ENCODE measurements around the gene CDCA8. TPM values are rescaled to one million over a fixed set of nuclear protein-coding genes. Genes with fewer than 3 reads are reported as not detected.

Gene CDCA8
- total RNA-seq, 4 donors from 2014 or later, result 0.18 to 5.9 TPM; not detected in 2

GRCh38 chr1:37672136-37672870 is 20.0 kb upstream of the CDCA8 start:
- peaks cover 12 to 16% of the 10 kb centered on the region in 2 donors for H3K4me1 ChIP-seq
- no peaks in the 10 kb centered on the region for H3K27me3 ChIP-seq
- H3K9me3 ChIP-seq, result no peaks in the 10 kb centered on the region
- H3K4me3 ChIP-seq, result no peak overlapping the region
- intact Hi-C loops (cut with DNase I; ENCODE audit: low total_unique reads), result no loop called here
- no peak for DNase-seq
- H3K36me3 ChIP-seq, result no peaks in the 10 kb centered on the region
- TF ChIP-seq, protein P1, sequence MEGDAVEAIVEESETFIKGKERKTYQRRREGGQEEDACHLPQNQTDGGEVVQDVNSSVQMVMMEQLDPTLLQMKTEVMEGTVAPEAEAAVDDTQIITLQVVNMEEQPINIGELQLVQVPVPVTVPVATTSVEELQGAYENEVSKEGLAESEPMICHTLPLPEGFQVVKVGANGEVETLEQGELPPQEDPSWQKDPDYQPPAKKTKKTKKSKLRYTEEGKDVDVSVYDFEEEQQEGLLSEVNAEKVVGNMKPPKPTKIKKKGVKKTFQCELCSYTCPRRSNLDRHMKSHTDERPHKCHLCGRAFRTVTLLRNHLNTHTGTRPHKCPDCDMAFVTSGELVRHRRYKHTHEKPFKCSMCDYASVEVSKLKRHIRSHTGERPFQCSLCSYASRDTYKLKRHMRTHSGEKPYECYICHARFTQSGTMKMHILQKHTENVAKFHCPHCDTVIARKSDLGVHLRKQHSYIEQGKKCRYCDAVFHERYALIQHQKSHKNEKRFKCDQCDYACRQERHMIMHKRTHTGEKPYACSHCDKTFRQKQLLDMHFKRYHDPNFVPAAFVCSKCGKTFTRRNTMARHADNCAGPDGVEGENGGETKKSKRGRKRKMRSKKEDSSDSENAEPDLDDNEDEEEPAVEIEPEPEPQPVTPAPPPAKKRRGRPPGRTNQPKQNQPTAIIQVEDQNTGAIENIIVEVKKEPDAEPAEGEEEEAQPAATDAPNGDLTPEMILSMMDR (IDR thresholded peaks at IDR 0.05), result no peak
- no peak for TF ChIP-seq POLR2A (IDR thresholded peaks at IDR 0.05)
- no peak overlapping the region for H3K27ac ChIP-seq

DNA sequence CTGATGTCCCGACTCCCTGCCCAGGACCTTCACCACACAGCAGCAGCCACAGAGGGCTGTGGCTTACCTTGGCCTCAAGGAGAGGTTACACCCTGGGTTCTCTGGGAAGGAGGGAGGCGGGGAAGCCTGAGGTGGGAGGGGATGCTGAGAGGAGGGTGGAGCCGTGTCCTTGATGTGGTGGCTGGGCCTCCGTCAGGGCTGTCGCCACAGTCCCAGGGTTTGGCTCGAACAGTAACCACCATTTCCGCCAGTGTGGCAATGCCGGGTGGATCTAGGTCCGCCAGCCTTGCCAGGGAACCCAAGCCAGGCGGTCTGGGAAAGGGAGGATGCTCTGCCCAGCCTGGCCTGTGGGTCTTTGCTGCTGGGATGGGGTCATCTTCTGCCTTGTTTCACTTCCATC is 18.4 kb upstream of the CDCA8 start:
- Histone ChIP-seq H3K36me3 (no peaks in the 10 kb centered on the region), H3K4me1 (peaks cover 15 to 21% of the 10 kb centered on the region in 2 donors), H3K4me3 (no peak overlapping the region), H3K27me3 (no peaks in the 10 kb centered on the region), H3K27ac (no peak overlapping the region), H3K9me3 (no peaks in the 10 kb centered on the region)
- TF ChIP-seq, protein P1 (IDR thresholded peaks at IDR 0.05), result no peak
- no peak for TF ChIP-seq POLR2A (IDR thresholded peaks at IDR 0.05)
- intact Hi-C loops (cut with DNase I; ENCODE audit: low total_unique reads), result no loop called here
- DNase-seq, result no peak

DNA sequence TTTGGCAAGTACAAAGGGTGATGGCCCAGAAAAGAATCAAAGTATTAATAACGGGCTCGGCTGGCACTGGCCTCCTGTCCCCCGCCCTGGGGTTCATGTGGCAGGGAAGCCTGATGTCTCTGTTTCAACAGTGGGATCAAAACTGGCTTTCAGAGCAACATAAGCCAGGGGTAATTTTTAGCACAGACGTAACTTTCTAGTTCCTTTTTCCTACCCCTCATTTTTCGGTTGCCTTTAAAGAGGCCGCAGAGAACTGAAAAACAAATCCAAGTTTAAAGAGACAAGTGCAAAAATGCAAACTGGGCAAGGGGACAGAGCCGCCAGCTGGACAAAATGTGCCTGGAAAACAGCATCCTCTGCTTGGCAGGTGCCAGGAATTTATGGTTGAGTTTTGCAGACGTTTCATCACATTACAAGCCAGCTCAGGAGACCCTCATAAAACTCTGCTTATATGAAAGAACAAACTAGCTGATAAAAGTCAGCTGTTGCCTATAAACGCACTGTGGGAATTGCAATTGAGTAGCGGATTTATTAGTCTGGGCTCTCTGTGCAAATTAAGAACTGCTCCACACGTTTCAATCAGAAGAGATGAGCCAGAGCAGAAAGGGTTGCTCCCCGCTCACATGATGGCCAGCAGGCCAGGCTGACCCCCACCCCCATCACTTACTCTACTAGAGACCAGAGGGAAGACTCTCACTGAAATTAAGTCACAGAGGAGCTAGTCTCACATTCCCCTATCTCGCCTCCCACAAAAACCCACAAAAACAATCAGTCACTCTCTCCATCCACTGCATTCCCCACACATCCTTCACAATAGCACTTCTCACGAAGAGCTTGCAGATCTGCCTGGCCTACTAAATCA is 15.8 kb upstream of the CDCA8 start:
- Histone ChIP-seq H3K27me3 (no peaks in the 10 kb centered on the region), H3K27ac (peak overlapping the region; percentile 84 to 87), H3K9me3 (no peaks in the 10 kb centered on the region), H3K4me1 (peaks cover 15 to 21% of the 10 kb centered on the region in 2 donors), H3K4me3 (no peak overlapping the region), H3K36me3 (no peaks in the 10 kb centered on the region)
- peak; percentile 84 to 85 for DNase-seq
- intact Hi-C loops (cut with DNase I; ENCODE audit: low total_unique reads), result loop anchor here (5.0 kb wide), 1 partner anchor 69 kb away; no protein-coding TSS in a partner anchor
- no peak for TF ChIP-seq POLR2A (IDR thresholded peaks at IDR 0.05)
- TF ChIP-seq, protein P1 (IDR thresholded peaks at IDR 0.05), result peak in 2 of 4 experiments; percentile 24 to 28

- DNase-seq, result no peak
- TF ChIP-seq, protein P1 (IDR thresholded peaks at IDR 0.05), result no peak
- no peak for TF ChIP-seq POLR2A (IDR thresholded peaks at IDR 0.05)
- H3K27ac ChIP-seq, result peak overlapping the region; percentile 84 to 87
- no peaks in the 10 kb centered on the region for H3K36me3 ChIP-seq
- H3K4me1 ChIP-seq, result peaks cover 15 to 21% of the 10 kb centered on the region in 2 donors
- H3K9me3 ChIP-seq, result no peaks in the 10 kb centered on the region
- H3K4me3 ChIP-seq, result no peak overlapping the region
- intact Hi-C loops (cut with DNase I; ENCODE audit: low total_unique reads), result loop anchor here (5.0 kb wide), 1 partner anchor 70 kb away; no protein-coding TSS in a partner anchor
- H3K27me3 ChIP-seq, result no peaks in the 10 kb centered on the region
Observed at GRCh38 chr1:37677143-37677439, 15.2 kb upstream of the CDCA8 start.

- Histone ChIP-seq H3K36me3 (no peaks in the 10 kb centered on the region), H3K4me3 (no peak overlapping the region), H3K27ac (peak overlapping the region; percentile 84 to 87), H3K4me1 (peaks cover 15 to 21% of the 10 kb centered on the region in 2 donors), H3K9me3 (no peaks in the 10 kb centered on the region), H3K27me3 (no peaks in the 10 kb centered on the region)
- intact Hi-C loops (cut with DNase I; ENCODE audit: low total_unique reads), result loop anchor here (5.0 kb wide), 1 partner anchor 71 kb away; no protein-coding TSS in a partner anchor
- DNase-seq, result no peak
- TF ChIP-seq, protein P1 (IDR thresholded peaks at IDR 0.05), result no peak
Observed at GRCh38 chr1:37677808-37678207, 14.5 kb upstream of the CDCA8 start.

Measured in uterus (tissue), 4 donors.